ENCODE results near the gene COL21A1. TPM values are rescaled to one million over a fixed set of nuclear protein-coding genes. Genes with fewer than 3 reads are reported as not detected.

COL21A1 gene
- polyA plus RNA-seq, 2 of the 4 experiments (the other 2 are of a cell fraction) = 1.4 to 3.3 TPM

- TF ChIP-seq USF2 (IDR thresholded peaks at IDR 0.05) (no peak), RAD21 (conservative IDR thresholded peaks at IDR 0.05 in 1 of 2, IDR thresholded peaks at IDR 0.05 in 1 of 2) (no peak), EHF (CRISPR knock-in tag; IDR thresholded peaks at IDR 0.05) (no peak), RCOR1 (IDR thresholded peaks at IDR 0.05; ENCODE audit: low read depth, low read length) (no peak), FOXS1 (CRISPR knock-in tag; IDR thresholded peaks at IDR 0.05) (no peak), CEBPB (IDR thresholded peaks at IDR 0.05) (no peak), TP53 (CRISPR knock-in tag; IDR thresholded peaks at IDR 0.05) (no peak), MAFK (IDR thresholded peaks at IDR 0.05; ENCODE audit: partially characterized antibody) (no peak), MYC (IDR thresholded peaks at IDR 0.05; ENCODE audit: borderline replicate concordance, low read length) (no peak), HES2 (IDR thresholded peaks at IDR 0.05) (no peak), ZFP36 (IDR thresholded peaks at IDR 0.05; ENCODE audit: borderline replicate concordance, partially characterized antibody) (no peak)
These were observed 27.3 kb downstream of the COL21A1 start (continued) for GRCh38 chr6:56220078-56220477.

- ChIA-PET CTCF (no interaction called here), POLR2A (no interaction called here)
- H3K4me1 ChIP-seq = peaks cover 16% of the 10 kb centered on the region
- WGBS (ENCODE audit: missing lambda C conversion rate) = 9% methylated on average over 3 of the region's 3 CpGs
- no peaks in the 10 kb centered on the region for H3K9me3 ChIP-seq
- no peak overlapping the region for H3K4me3 ChIP-seq
- no peak for FAIRE-seq
- H3K27ac ChIP-seq = peak overlapping the region; percentile 31 to 58; a peak in 4 of 6 replicates
- no peak; a peak in 1 of 6 replicates for ATAC-seq
- no peak for TF ChIP-seq TP53 (CRISPR knock-in tag; IDR thresholded peaks at IDR 0.05)
- peak overlapping the region; percentile 28 for H3K4me2 ChIP-seq
- DNase-seq (ENCODE audit: low read depth in 1 of 2, low spot score in 1 of 2) = peak in 1 of 2 experiments; percentile 14
These were observed 32.7 kb downstream of the COL21A1 start for GRCh38 chr6:56214703-56215101.

GRCh38 chr6:56214041-56214702 lies 33.2 kb downstream of the COL21A1 start:
- ATAC-seq (no peak), DNase-seq (ENCODE audit: low read depth in 1 of 2, low spot score in 1 of 2) (no peak), FAIRE-seq (no peak)
- ChIA-PET CTCF (no interaction called here), POLR2A (no interaction called here)
- Histone ChIP-seq H3K4me3 (no peak overlapping the region), H3K4me2 (peak overlapping the region; percentile 28), H3K4me1 (peaks cover 15% of the 10 kb centered on the region), H3K27ac (peak overlapping the region in 1 of 2 experiments; percentile 25; a peak in 1 of 6 replicates), H3K9me3 (no peaks in the 10 kb centered on the region)
- TF ChIP-seq CHD2 (IDR thresholded peaks at IDR 0.05; ENCODE audit: low read length, partially characterized antibody) = no peak
- no peak for TF ChIP-seq TFCP2L1 (CRISPR knock-in tag; IDR thresholded peaks at IDR 0.05)
- no peak for TF ChIP-seq POLR2A (IDR thresholded peaks at IDR 0.05; ENCODE audit: low read length)
- no peak for TF ChIP-seq CHD4 (IDR thresholded peaks at IDR 0.05; ENCODE audit: borderline replicate concordance)
- no peak for TF ChIP-seq NFE2L2 (conservative IDR thresholded peaks at IDR 0.05; ENCODE audit: low read length)
- no peak for TF ChIP-seq HOXA7 (CRISPR knock-in tag; IDR thresholded peaks at IDR 0.05)
- no peak for TF ChIP-seq RNF2 (IDR thresholded peaks at IDR 0.05; ENCODE audit: borderline replicate concordance, low read depth)
- no peak for TF ChIP-seq CBX8 (IDR thresholded peaks at IDR 0.05)
- no peak for TF ChIP-seq HES2 (IDR thresholded peaks at IDR 0.05)
- no peak for TF ChIP-seq BCL3 (IDR thresholded peaks at IDR 0.05)
- TF ChIP-seq ZSCAN20 (CRISPR knock-in tag; IDR thresholded peaks at IDR 0.05) = no peak
- no peak for TF ChIP-seq CEBPB (IDR thresholded peaks at IDR 0.05)
- no peak for TF ChIP-seq POLR2AphosphoS2 (conservative IDR thresholded peaks at IDR 0.05; ENCODE audit: low read length)
- TF ChIP-seq FOSB (CRISPR knock-in tag; IDR thresholded peaks at IDR 0.05) = no peak
